DOHH2 (cell line): ENCODE results near the gene KPNA6.

Experiments
- H3F3A ChIP-seq: fragments of 200-600 bp; sonication (generic), shearing (Covaris generic); 2 replicates; pipeline ENCODE4 v1.6.0; 2016; ENCODE audit warnings: antibody characterized with exemption, mild to moderate bottlenecking; ENCODE audit not compliant: control insufficient read depth, insufficient read depth
- H3K27ac ChIP-seq: fragments of 200-600 bp; sonication (generic); 2 replicates; pipeline ENCODE4 v1.5.1; 2014; ENCODE audit warnings: low read depth, mild to moderate bottlenecking, low read length, moderate library complexity
- H3K27me3 ChIP-seq: fragments of 200-600 bp; sonication (generic); 2 replicates; pipeline ENCODE4 v1.6.1; 2014; ENCODE audit warnings: mild to moderate bottlenecking, low read length, mixed read lengths; ENCODE audit not compliant: control insufficient read depth
- H3K36me3 ChIP-seq: fragments of 200-600 bp; sonication (generic); 2 replicates; pipeline ENCODE4 v1.6.1; 2014; ENCODE audit warnings: mild to moderate bottlenecking, low read length, moderate library complexity, mixed read lengths; ENCODE audit not compliant: control insufficient read depth
- H3K4me1 ChIP-seq: fragments of 200-600 bp; sonication (generic); 2 replicates; pipeline ENCODE4 v1.6.1; 2014; ENCODE audit warnings: mild to moderate bottlenecking, low read length, mixed read lengths; ENCODE audit not compliant: control insufficient read depth
- H3K4me2 ChIP-seq: fragments of 200-600 bp; sonication (generic); 2 replicates; pipeline ENCODE4 v1.6.0; 2014; ENCODE audit warnings: mild to moderate bottlenecking, low read length, moderate library complexity
- H3K4me3 ChIP-seq: fragments of 200-600 bp; sonication (generic); 2 replicates; pipeline ENCODE4 v1.5.1; 2014; ENCODE audit warnings: mild to moderate bottlenecking, low read length, mixed read lengths
- H3K79me2 ChIP-seq: fragments of 200-600 bp; sonication (generic); 2 replicates; pipeline ENCODE4 v1.6.1; 2014; ENCODE audit warnings: mild to moderate bottlenecking, low read length, mixed read lengths; ENCODE audit not compliant: control insufficient read depth
- H3K9me2 ChIP-seq: fragments of 200-600 bp; sonication (generic); replicated peaks from 2 replicates; pipeline ENCODE4 v1.6.1; 2014; ENCODE audit warnings: mild to moderate bottlenecking, low read length, mixed read lengths; ENCODE audit not compliant: control insufficient read depth
- H3K9me3 ChIP-seq: fragments of 200-600 bp; sonication (generic); 2 replicates; pipeline ENCODE4 v1.6.1; 2014; ENCODE audit warnings: antibody characterized with exemption, low read length, mixed read lengths; ENCODE audit not compliant: control insufficient read depth, insufficient read depth
- H4K20me1 ChIP-seq: fragments of 200-600 bp; sonication (generic); 2 replicates; pipeline ENCODE4 v1.6.0; 2014; ENCODE audit warnings: low read depth, mild to moderate bottlenecking, antibody characterized with exemption, low read length, moderate library complexity; ENCODE audit not compliant: control insufficient read depth, insufficient read depth
- EZH2phosphoT487 ChIP-seq: fragments of 200-600 bp; sonication (generic); IDR thresholded peaks from 2 replicates; pipeline ENCODE4 v1.6.1; 2017; ENCODE audit warnings: borderline replicate concordance, mild to moderate bottlenecking, antibody characterized with exemption, low read length, moderate library complexity, mixed read lengths
- TF ChIP-seq, protein P1 (sequence below): fragments of 200-600 bp; sonication (generic); IDR thresholded peaks from one replicate; pipeline ENCODE4 v1.5.1; 2014; ENCODE audit warnings: antibody characterized with exemption, mild to moderate bottlenecking, low read depth, low read length; ENCODE audit not compliant: poor library complexity, severe bottlenecking

KPNA6 gene

DNA sequence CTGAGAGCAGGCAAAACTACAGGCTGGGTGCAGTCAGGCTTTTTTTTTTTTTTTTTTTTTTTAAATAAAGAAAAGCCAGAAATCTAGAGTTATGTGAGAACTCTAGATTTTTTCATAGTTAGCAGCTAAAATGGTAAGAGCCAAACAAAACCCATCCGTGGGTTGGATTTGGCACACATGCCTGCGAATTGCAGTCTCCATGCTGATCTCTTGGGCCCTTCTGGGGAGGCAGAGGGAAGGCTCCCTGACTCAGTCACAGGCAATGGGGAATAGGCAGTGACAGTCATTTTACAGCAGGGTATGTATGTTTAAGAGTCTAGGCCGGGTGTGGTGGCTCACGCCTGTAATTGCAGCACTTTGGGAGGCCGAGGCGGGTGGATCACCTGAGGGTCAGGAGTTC is 74.2 kb downstream of the KPNA6 start:
- H3F3A ChIP-seq = peaks cover 17% of the 10 kb centered on the region
- H3K9me2 ChIP-seq = no peaks in the 10 kb centered on the region
- peaks cover 3% of the 10 kb centered on the region; the same call in 1 of the 2 replicates for H4K20me1 ChIP-seq
- H3K4me2 ChIP-seq = peak overlapping the region; percentile 97
- H3K9me3 ChIP-seq = no peaks in the 10 kb centered on the region
- TF ChIP-seq EZH2phosphoT487 = no peak
- TF ChIP-seq, protein P1, sequence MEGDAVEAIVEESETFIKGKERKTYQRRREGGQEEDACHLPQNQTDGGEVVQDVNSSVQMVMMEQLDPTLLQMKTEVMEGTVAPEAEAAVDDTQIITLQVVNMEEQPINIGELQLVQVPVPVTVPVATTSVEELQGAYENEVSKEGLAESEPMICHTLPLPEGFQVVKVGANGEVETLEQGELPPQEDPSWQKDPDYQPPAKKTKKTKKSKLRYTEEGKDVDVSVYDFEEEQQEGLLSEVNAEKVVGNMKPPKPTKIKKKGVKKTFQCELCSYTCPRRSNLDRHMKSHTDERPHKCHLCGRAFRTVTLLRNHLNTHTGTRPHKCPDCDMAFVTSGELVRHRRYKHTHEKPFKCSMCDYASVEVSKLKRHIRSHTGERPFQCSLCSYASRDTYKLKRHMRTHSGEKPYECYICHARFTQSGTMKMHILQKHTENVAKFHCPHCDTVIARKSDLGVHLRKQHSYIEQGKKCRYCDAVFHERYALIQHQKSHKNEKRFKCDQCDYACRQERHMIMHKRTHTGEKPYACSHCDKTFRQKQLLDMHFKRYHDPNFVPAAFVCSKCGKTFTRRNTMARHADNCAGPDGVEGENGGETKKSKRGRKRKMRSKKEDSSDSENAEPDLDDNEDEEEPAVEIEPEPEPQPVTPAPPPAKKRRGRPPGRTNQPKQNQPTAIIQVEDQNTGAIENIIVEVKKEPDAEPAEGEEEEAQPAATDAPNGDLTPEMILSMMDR = no peak
- H3K27ac ChIP-seq = no peak overlapping the region
- H3K36me3 ChIP-seq = peaks cover 59% of the 10 kb centered on the region
- peaks cover 39% of the 10 kb centered on the region for H3K4me1 ChIP-seq
- H3K27me3 ChIP-seq = no peaks in the 10 kb centered on the region
- H3K79me2 ChIP-seq = peaks cover 66% of the 10 kb centered on the region
- H3K4me3 ChIP-seq = no peak overlapping the region

DNA sequence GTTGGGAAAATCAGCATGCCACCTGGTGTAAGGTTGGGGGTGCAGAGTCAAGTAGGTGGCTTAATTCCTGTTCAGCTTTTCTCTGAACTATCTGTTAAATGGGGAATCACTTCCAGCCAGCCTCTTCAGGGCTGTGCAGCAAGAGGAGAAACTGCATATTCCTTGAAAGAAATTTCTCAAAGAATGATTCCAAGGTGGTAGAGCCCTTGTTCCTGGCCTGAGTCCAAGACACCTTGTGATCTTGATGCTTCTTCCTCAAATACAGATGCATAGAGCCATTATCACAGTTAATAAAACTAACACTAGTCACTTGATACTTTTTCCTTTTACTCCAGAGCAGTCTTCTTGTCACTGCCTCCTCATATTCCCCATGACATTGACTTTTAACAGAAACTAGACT is 76.8 kb downstream of the KPNA6 start:
- TF ChIP-seq, protein P1 = no peak
- no peak for TF ChIP-seq EZH2phosphoT487
- no peaks in the 10 kb centered on the region for H3K9me3 ChIP-seq
- H3K79me2 ChIP-seq = peaks cover 71% of the 10 kb centered on the region
- no peak overlapping the region for H3K27ac ChIP-seq
- H3K9me2 ChIP-seq = no peaks in the 10 kb centered on the region
- peaks cover 3% of the 10 kb centered on the region; the same call in 1 of the 2 replicates for H4K20me1 ChIP-seq
- H3K4me1 ChIP-seq = peaks cover 29% of the 10 kb centered on the region
- no peak overlapping the region; the same call in 1 of the 2 replicates for H3K4me2 ChIP-seq
- H3K36me3 ChIP-seq = peaks cover 84% of the 10 kb centered on the region
- H3K27me3 ChIP-seq = no peaks in the 10 kb centered on the region
- H3F3A ChIP-seq = no peaks in the 10 kb centered on the region
- H3K4me3 ChIP-seq = no peak overlapping the region

DNA sequence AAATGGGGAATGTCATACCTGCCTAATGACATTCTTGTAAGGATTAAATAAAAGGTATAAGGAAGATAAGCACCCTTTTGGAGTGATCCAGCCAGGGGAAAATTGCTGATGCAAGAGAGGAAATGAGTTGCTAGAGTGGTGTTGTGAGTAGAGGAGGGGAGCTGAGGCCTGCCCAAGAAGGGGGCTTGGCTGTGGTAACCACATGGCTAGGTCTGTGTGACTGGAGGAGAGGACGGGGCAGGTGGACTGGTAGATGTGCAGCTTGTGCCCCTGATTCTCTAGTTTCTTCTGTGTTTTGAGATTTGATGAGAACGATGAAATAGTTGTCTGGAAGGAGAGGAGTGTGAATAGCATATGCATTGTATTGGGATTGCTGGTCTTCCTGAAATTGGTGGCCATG is 78.2 kb downstream of the KPNA6 start:
- H3K4me3 ChIP-seq = no peak overlapping the region

More for the DNA sequence above, 78.2 kb downstream of the KPNA6 start:
- TF ChIP-seq, protein P1 = no peak
- no peak for TF ChIP-seq EZH2phosphoT487
- H3K27me3 ChIP-seq = no peaks in the 10 kb centered on the region
- peaks cover 86% of the 10 kb centered on the region for H3K36me3 ChIP-seq
- H3K4me2 ChIP-seq = no peak overlapping the region
- peak overlapping the region; percentile 12 for H3K27ac ChIP-seq
- H3K9me3 ChIP-seq = no peaks in the 10 kb centered on the region
- peaks cover 23% of the 10 kb centered on the region for H3K4me1 ChIP-seq
- H3K79me2 ChIP-seq = peaks cover 58% of the 10 kb centered on the region
- peaks cover 2% of the 10 kb centered on the region; the same call in 1 of the 2 replicates for H4K20me1 ChIP-seq
- H3K9me2 ChIP-seq = no peaks in the 10 kb centered on the region
- no peaks in the 10 kb centered on the region for H3F3A ChIP-seq
